H1 (cell line): ENCODE measurements around the gene SCRN1. TPM values are rescaled to one million over a fixed set of nuclear protein-coding genes. Genes with fewer than 3 reads are reported as not detected.

ENCODE experiments used
- CTCF ChIA-PET: fragments of 300-600 bp; sonication (Branson Sonifier 250); formaldehyde crosslinking; loops from one replicate; lab custom pipeline; 2021; ENCODE audit not compliant: partially characterized antibody; lab: Charles Lee
- POLR2A ChIA-PET: fragments of 300-600 bp; sonication (Branson Sonifier 250); formaldehyde crosslinking; loops from one replicate; lab custom pipeline; 2021; ENCODE audit warnings: inconsistent platforms; ENCODE audit not compliant: partially characterized antibody; lab: Charles Lee
- DNase-seq, 2 experiments: peaks; one replicate each; pipeline versions ENCODE4 v3.0.0 to v3.0.0-alpha.2; 2010 to 2022; ENCODE audit warnings: low spot score in 2 of 2, low read depth in 1 of 2, mixed read lengths in 1 of 2
- FAIRE-seq: peaks from 2 replicates; lab custom pipeline; 2011; peaks lifted over from hg19 to GRCh38; lab: Jason Lieb, UNC
- H2AFZ ChIP-seq: 2 replicates; pipeline ENCODE4 v1.8.1; 2012; ENCODE audit warnings: low read length, inconsistent platforms
- H2AK5ac ChIP-seq: 2 replicates; pipeline ENCODE4 v1.6.1; 2013; ENCODE audit warnings: low read depth, low read length
- H2BK120ac ChIP-seq: replicated peaks from 2 replicates; pipeline ENCODE3; 2013; ENCODE audit warnings: low read depth, low read length, inconsistent platforms
- H2BK12ac ChIP-seq: 2 replicates; pipeline ENCODE4 v1.6.1; 2013; ENCODE audit warnings: low read depth, low read length
- H2BK15ac ChIP-seq: 2 replicates; pipeline ENCODE4 v1.6.1; 2013; ENCODE audit warnings: low read length
- H2BK20ac ChIP-seq: 2 replicates; pipeline ENCODE4 v1.6.1; 2013; ENCODE audit warnings: low read length
- H2BK5ac ChIP-seq: 2 replicates; pipeline ENCODE4 v1.6.1; 2013; ENCODE audit warnings: low read depth, low read length
- H3K14ac ChIP-seq: 2 replicates; pipeline ENCODE4 v1.6.1; 2013; ENCODE audit warnings: inconsistent platforms; ENCODE audit not compliant: insufficient read length
- H3K18ac ChIP-seq: 2 replicates; pipeline ENCODE4 v1.6.1; 2013; ENCODE audit warnings: low read length; ENCODE audit errors: extremely low read depth
- H3K23ac ChIP-seq: 2 replicates; pipeline ENCODE4 v1.6.1; 2013; ENCODE audit warnings: inconsistent platforms; ENCODE audit not compliant: insufficient read length
- H3K23me2 ChIP-seq: 2 replicates; pipeline ENCODE4 v1.6.1; 2013; ENCODE audit warnings: low read depth, low read length
- H3K27ac ChIP-seq: 2 replicates; pipeline ENCODE4 v1.6.1; 2011; ENCODE audit warnings: low read depth, low read length, inconsistent platforms
- H3K27me3 ChIP-seq, 4 experiments: replicated peaks in 1 of 4; 1 replicate in 1 of 4; 2 replicates in 3 of 4; pipeline versions ENCODE4 v1.6.1 to v1.8.1; 2011 to 2013; ENCODE audit warnings: low read length in 3 of 4, mild to moderate bottlenecking in 3 of 4, inconsistent platforms in 2 of 4, mixed read lengths in 2 of 4, moderate library complexity in 1 of 4; ENCODE audit not compliant: control insufficient read depth in 3 of 4, insufficient read depth in 3 of 4; ENCODE audit errors: extremely low read depth in 1 of 4
- H3K36me3 ChIP-seq, 4 experiments: 2 replicates each; pipeline versions ENCODE4 v1.6.1 to v1.8.1; 2011 to 2013; ENCODE audit warnings: mild to moderate bottlenecking in 4 of 4, low read length in 3 of 4, moderate library complexity in 2 of 4, control low read depth in 1 of 4, inconsistent platforms in 1 of 4; ENCODE audit not compliant: insufficient read depth in 4 of 4, control insufficient read depth in 2 of 4
- H3K4ac ChIP-seq: replicated peaks from 2 replicates; pipeline ENCODE3; 2013; ENCODE audit warnings: low read length, low read depth, mixed read lengths, inconsistent platforms; ENCODE audit not compliant: insufficient read length
- H3K4me1 ChIP-seq, 4 experiments: replicated peaks in 1 of 4; 1 replicate in 1 of 4; 2 replicates in 3 of 4; pipeline versions ENCODE4 v1.6.1 to v1.8.1; 2011 to 2013; ENCODE audit warnings: low read length in 3 of 4, inconsistent platforms in 2 of 4, mixed read lengths in 1 of 4; ENCODE audit not compliant: insufficient read depth in 4 of 4, control insufficient read depth in 3 of 4
- H3K4me2 ChIP-seq, 2 experiments: 2 replicates each; pipeline versions ENCODE4 v1.6.1 to v1.8.1; 2011 to 2013; ENCODE audit warnings: low read depth in 2 of 2, low read length in 2 of 2, control low read depth in 1 of 2, inconsistent platforms in 1 of 2, mild to moderate bottlenecking in 1 of 2; ENCODE audit not compliant: insufficient read depth in 1 of 2
- H3K4me3 ChIP-seq, 4 experiments: fragments of 200-600, 300-600 bp in 1 of 4; sonication (generic), shearing (Covaris generic), sonication (Bioruptor Twin) in 1 of 4; 2 replicates each; pipeline versions ENCODE4 v1.5.1 to v1.8.1; 2011 to 2016; ENCODE audit warnings: low read length in 4 of 4, low read depth in 3 of 4, control low read depth in 2 of 4, inconsistent platforms in 2 of 4, mild to moderate bottlenecking in 2 of 4, mixed read lengths in 1 of 4, moderate library complexity in 1 of 4; ENCODE audit not compliant: insufficient read depth in 2 of 4; ENCODE audit errors: extremely low read depth in 1 of 4
- H3K56ac ChIP-seq: replicated peaks from 2 replicates; pipeline ENCODE3; 2013; ENCODE audit warnings: low read depth, mild to moderate bottlenecking, mixed read lengths, low read length, inconsistent platforms; ENCODE audit not compliant: insufficient read length
- H3K79me1 ChIP-seq: 2 replicates; pipeline ENCODE4 v1.6.1; 2013; ENCODE audit warnings: low read depth, low read length, control low read depth
- H3K79me2 ChIP-seq, 2 experiments: 2 replicates each; pipeline versions ENCODE4 v1.6.1 to v1.8.1; 2012 to 2013; ENCODE audit warnings: low read length in 2 of 2, mild to moderate bottlenecking in 2 of 2, inconsistent platforms in 1 of 2; ENCODE audit not compliant: insufficient read depth in 2 of 2, control insufficient read depth in 1 of 2
- H3K9ac ChIP-seq, 4 experiments: replicated peaks in 1 of 4; 1 replicate in 1 of 4; 2 replicates in 3 of 4; pipeline versions ENCODE4 v1.6.1 to v1.8.1; 2011 to 2013; ENCODE audit warnings: low read depth in 3 of 4, low read length in 3 of 4, control low read depth in 2 of 4, mild to moderate bottlenecking in 2 of 4, moderate library complexity in 2 of 4, inconsistent platforms in 1 of 4; ENCODE audit errors: extremely low read depth in 1 of 4
- H3K9me3 ChIP-seq, 2 experiments: 2 replicates each; pipeline versions ENCODE4 v1.6.1 to v1.8.1; 2012 to 2013; ENCODE audit warnings: mild to moderate bottlenecking in 2 of 2, moderate library complexity in 2 of 2, control low read depth in 1 of 2, inconsistent platforms in 1 of 2, low read depth in 1 of 2, low read length in 1 of 2, mixed read lengths in 1 of 2; ENCODE audit not compliant: insufficient read depth in 2 of 2
- H4K20me1 ChIP-seq, 2 experiments: replicated peaks in 1 of 2; 2 replicates each; pipeline versions ENCODE3 to v1.8.1; 2011 to 2013; ENCODE audit warnings: inconsistent platforms in 2 of 2, low read length in 2 of 2, mild to moderate bottlenecking in 1 of 2; ENCODE audit not compliant: insufficient read depth in 2 of 2, control insufficient read depth in 1 of 2
- H4K5ac ChIP-seq: 2 replicates; pipeline ENCODE4 v1.6.1; 2013; ENCODE audit warnings: low read length, low read depth, mixed read lengths, inconsistent platforms; ENCODE audit not compliant: insufficient read length
- H4K8ac ChIP-seq: 2 replicates; pipeline ENCODE4 v1.8.0; 2013; ENCODE audit warnings: mild to moderate bottlenecking, moderate library complexity, low read length, inconsistent platforms; ENCODE audit not compliant: insufficient read depth; ENCODE audit errors: extremely low read depth
- H4K91ac ChIP-seq: replicated peaks from 2 replicates; pipeline ENCODE3; 2013; ENCODE audit warnings: low read length, mixed read lengths, inconsistent platforms; ENCODE audit not compliant: insufficient read length
- ASH2L ChIP-seq: fragments of 200-600, 300-600 bp; sonication (generic); IDR thresholded peaks from one replicate; pipeline ENCODE4 v1.7.1; 2017; ENCODE audit warnings: low read length
- ATF2 ChIP-seq: IDR thresholded peaks from 2 replicates; pipeline ENCODE4 v1.6.1; 2012; ENCODE audit warnings: low read length, inconsistent platforms
- BCL11A ChIP-seq, 2 experiments: IDR thresholded peaks; one replicate each; pipeline ENCODE4 v1.6.1; 2011; ENCODE audit warnings: low read depth in 2 of 2, low read length in 2 of 2, mild to moderate bottlenecking in 2 of 2
- CBX8 ChIP-seq: fragments of 300-800, 300-1000 bp; sonication (generic); IDR thresholded peaks from 2 replicates; pipeline ENCODE4 v1.7.1; 2016; ENCODE audit warnings: low read depth, low read length, borderline replicate concordance
- CEBPB ChIP-seq: IDR thresholded peaks from 2 replicates; pipeline ENCODE4 v1.6.1; 2012; ENCODE audit warnings: low read depth, low read length
- CREB1 ChIP-seq: IDR thresholded peaks from 2 replicates; pipeline ENCODE4 v1.6.1; 2012; ENCODE audit warnings: inconsistent platforms
- MAX ChIP-seq: IDR thresholded peaks from 2 replicates; pipeline ENCODE4 v1.6.1; 2012; ENCODE audit warnings: inconsistent platforms
- PHF8 ChIP-seq: fragments of 200-600 bp; sonication (generic); conservative IDR thresholded peaks from 2 replicates; pipeline ENCODE4 v1.7.1; 2012; ENCODE audit warnings: low read depth, mild to moderate bottlenecking, inconsistent platforms, low read length, moderate library complexity
- RNF2 ChIP-seq: fragments of 200-900, 300-1000 bp; sonication (generic); IDR thresholded peaks from 2 replicates; pipeline ENCODE4 v1.7.1; 2016; ENCODE audit warnings: borderline replicate concordance, low read depth, mild to moderate bottlenecking, antibody characterized with exemption, low read length; ENCODE audit not compliant: poor library complexity, severe bottlenecking; ENCODE audit errors: missing control alignments
- RXRA ChIP-seq: IDR thresholded peaks from 2 replicates; pipeline ENCODE4 v1.6.1; 2011; ENCODE audit warnings: low read depth, mild to moderate bottlenecking, low read length, moderate library complexity; ENCODE audit not compliant: insufficient read depth
- SIN3A ChIP-seq, 2 experiments: IDR thresholded peaks in 1 of 2; conservative IDR thresholded peaks in 1 of 2; 2 replicates each; pipeline ENCODE4 v1.6.1; 2011 to 2012; ENCODE audit warnings: low read length in 2 of 2, improper control_type of control experiment in 1 of 2, low read depth in 1 of 2, mild to moderate bottlenecking in 1 of 2
- ZNF274 ChIP-seq: IDR thresholded peaks from 2 replicates; pipeline ENCODE4 v1.7.0; 2012; ENCODE audit warnings: low read length, borderline replicate concordance; ENCODE audit errors: extremely low read depth
- WGBS, 2 experiments: shearing (Covaris generic) in 1 of 2; methylation state at CpG; one replicate each; pipeline versions ENCODE4 v1.1.6 to v1.1.7; 2013 to 2015; ENCODE audit warnings: low lambda C conversion rate in 2 of 2, mixed read lengths in 2 of 2, inconsistent platforms in 1 of 2, low coverage in 1 of 2, missing lambda C conversion rate in 1 of 2; ENCODE audit not compliant: insufficient replicate concordance in 2 of 2, insufficient coverage in 1 of 2, insufficient read length in 1 of 2; ENCODE audit errors: extremely low coverage in 1 of 2, missing lambda C conversion rate in 1 of 2; 5-methylcytosine and 5-hydroxymethylcytosine counted together
- polyA plus RNA-seq, 7 experiments: library from polyadenylated mRNA; depleted of rRNA in 3 of 7; stranded (reverse) in 5 of 7; unstranded in 2 of 7; fragments of >200 nt in 5 of 7; fragments of 200-250 nt in 2 of 7; gene quantifications; 1 replicate in 5 of 7; 2 replicates in 1 of 7; 4 replicates in 1 of 7; pipeline versions ENCODE4 v1.2.1 to v1.2.3, GENCODE V29; 2011 to 2013; ENCODE audit warnings: missing spikeins in 2 of 7, mixed read lengths in 2 of 7
- total RNA-seq: library from RNA; stranded (reverse); fragmentation: NEBNext Ultra II Directional; extraction: Animal tissue kit (Norgen Biotek cat#: 25700); gene quantifications from 2 replicates; pipeline ENCODE4 v1.2.1, GENCODE V29; 2021

Gene SCRN1
- total and polyA plus RNA-seq, 2 of the 8 experiments (the other 6 are each of a cell fraction or from before 2014, with no cell fraction given) = 36.0 to 75.8 TPM

- no peak overlapping the region for H2BK20ac ChIP-seq
- H3K14ac ChIP-seq = no peak overlapping the region
- no peaks in the 10 kb centered on the region for H3K79me2 ChIP-seq
- H3K4ac ChIP-seq = no peak overlapping the region
- no peak overlapping the region for H2BK120ac ChIP-seq
- H3K79me1 ChIP-seq = no peaks in the 10 kb centered on the region
- H2AK5ac ChIP-seq = no peak overlapping the region
- H3K56ac ChIP-seq = no peak overlapping the region
- H4K20me1 ChIP-seq = no peaks in the 10 kb centered on the region
- no peak overlapping the region for H3K23ac ChIP-seq
- H3K9ac ChIP-seq = no peak overlapping the region
- H2BK12ac ChIP-seq = no peak overlapping the region
- H3K4me1 ChIP-seq = no peaks in the 10 kb centered on the region
- H2AFZ ChIP-seq = no peak overlapping the region
- H3K27me3 ChIP-seq = no peaks in the 10 kb centered on the region
- no peak overlapping the region for H3K4me2 ChIP-seq
- H3K23me2 ChIP-seq = no peaks in the 10 kb centered on the region
- no peak overlapping the region for H2BK5ac ChIP-seq
- ChIA-PET POLR2A (no interaction called here), CTCF (interaction anchor here (1.0 kb wide), 1 partner anchor 16 kb away, joined by 3 read pairs; no protein-coding TSS in a partner anchor)
- DNase-seq (no peak), FAIRE-seq (no peak)
- H2BK15ac ChIP-seq = no peak overlapping the region
- no peak overlapping the region for H3K27ac ChIP-seq
- peaks cover 18 to 60% (median 41%) of the 10 kb centered on the region in 4 experiments for H3K36me3 ChIP-seq
- H4K8ac ChIP-seq = no peak overlapping the region
- no peak overlapping the region for H3K18ac ChIP-seq
- H4K91ac ChIP-seq = no peak overlapping the region
- WGBS, 2 experiments = 91% methylated on average over 3 of the region's 3 CpGs; no CpG with 5 or more reads in 1 of the 2 experiments
- H3K4me3 ChIP-seq = no peak overlapping the region
- H3K9me3 ChIP-seq = 0 out of 4 replicates have a peak, but pooled peaks cover 0 to 2% of the 10 kb centered on the region in 2 experiments
- no peak overlapping the region for H4K5ac ChIP-seq
- TF ChIP-seq ASH2L (no peak), MAX (no peak), BCL11A (IDR thresholded peaks at IDR 0.05; ENCODE audit: low read depth in 2 of 2, low read length in 2 of 2) (no peak), SIN3A (conservative IDR thresholded peaks at IDR 0.05 in 1 of 2, IDR thresholded peaks at IDR 0.05 in 1 of 2; ENCODE audit: low read depth in 1 of 2, low read length in 2 of 2) (no peak), ATF2 (no peak), CEBPB (no peak), PHF8 (no peak), CREB1 (no peak), CBX8 (no peak), ZNF274 (no peak), RNF2 (no peak), RXRA (no peak)
Measured at GRCh38 chr7:29937132-29937531, 52.5 kb downstream of the SCRN1 start.
